Keratinocyte (primary cell): ENCODE measurements around the gene SYNJ2.

Experiments
- CTCF ChIP-seq, 3 experiments: IDR thresholded peaks in 1 of 3; conservative IDR thresholded peaks in 1 of 3; optimal IDR thresholded peaks in 1 of 3; 2 replicates in 2 of 3; 3 replicates in 1 of 3; pipeline versions ENCODE3 to v1.5.1; 2011; ENCODE audit warnings: low read length in 3 of 3, mild to moderate bottlenecking in 3 of 3, moderate library complexity in 2 of 3, control low read depth in 1 of 3, inconsistent platforms in 1 of 3; ENCODE audit not compliant: insufficient read depth in 2 of 3; ENCODE audit errors: extremely low read depth in 1 of 3
- EZH2 ChIP-seq: IDR thresholded peaks from one replicate; pipeline ENCODE4 v1.6.1; 2012; ENCODE audit warnings: inconsistent platforms, mild to moderate bottlenecking, low read length, moderate library complexity

GRCh38 chr6:158111987-158112386 lies 130.3 kb downstream of the SYNJ2 start:
- TF ChIP-seq CTCF (optimal IDR thresholded peaks at IDR 0.05 in 1 of 3, IDR thresholded peaks at IDR 0.05 in 1 of 3, conservative IDR thresholded peaks at IDR 0.05 in 1 of 3; ENCODE audit: extremely low read depth in 1 of 3, insufficient read depth in 2 of 3, low read length in 3 of 3) (no peak), EZH2 (no peak)
